HCT116 (cell line): ENCODE results near the gene APOBEC3F. TPM values are rescaled to one million over a fixed set of nuclear protein-coding genes. Genes with fewer than 3 reads are reported as not detected.

Experiments used
- ATAC-seq: fragments of 200-7000 bp; cut with Tn5 transposase; 2 replicates; pipeline ENCODE4 v1.9.1; 2020; ENCODE audit warnings: mild to moderate bottlenecking, moderate library complexity
- BruUV-seq: library from RNA; stranded (reverse); fragments of 400-500 nt; replicated peaks from 2 replicates; lab custom pipeline; 2021; lab: Mats Ljungman, UMichigan
- CTCF ChIA-PET: fragments of 300-600 bp; sonication (Branson Sonifier 250); formaldehyde crosslinking; loops from one replicate; lab custom pipeline; 2021; ENCODE audit warnings: antibody characterized with exemption; lab: Charles Lee
- POLR2A ChIA-PET: fragments of 300-600, 350-600 bp; sonication (Branson Sonifier 250); formaldehyde crosslinking; loops from one replicate; lab custom pipeline; 2021; ENCODE audit warnings: antibody characterized with exemption; lab: Charles Lee
- RAD21 ChIA-PET, 2 experiments: fragments of 300-600 bp; sonication (Branson Sonifier 250); formaldehyde crosslinking; loops; one replicate each; lab custom pipeline; 2023; ENCODE audit warnings: low total read pairs in 2 of 2; ENCODE audit not compliant: uncharacterized antibody in 2 of 2, unreplicated experiment in 2 of 2, low non-redundant PET in 1 of 2; lab: Charles Lee
- DNase-seq: peaks from one replicate; pipeline ENCODE4 v3.0.0-alpha.2; 2010; ENCODE audit warnings: low read depth, low spot score
- H2AFZ ChIP-seq: fragments of 200-600 bp; shearing (Covaris generic), sonication (generic); 2 replicates; pipeline ENCODE4 v1.6.1; 2017; ENCODE audit warnings: low read depth, mixed run types, mixed read lengths, antibody characterized with exemption, low read length; ENCODE audit not compliant: poor library complexity, severe bottlenecking
- H3K27ac ChIP-seq: 2 replicates; pipeline ENCODE4 v1.5.1; 2012; ENCODE audit warnings: low read depth, low read length
- H3K27me3 ChIP-seq: fragments of 200-600 bp; sonication (generic); 2 replicates; pipeline ENCODE4 v1.6.1; 2016; ENCODE audit warnings: mixed run types, low read length, mixed read lengths; ENCODE audit not compliant: insufficient read depth
- H3K36me3 ChIP-seq, 2 experiments: fragments of 200-500 bp in 1 of 2; fragments of 200-600 bp in 1 of 2; sonication (Bioruptor generic) in 1 of 2; sonication (generic) in 1 of 2; 2 replicates each; pipeline versions ENCODE4 v1.5.1 to v1.6.1; 2014 to 2016; ENCODE audit warnings: low read length in 2 of 2, inconsistent platforms in 1 of 2, mixed read lengths in 1 of 2, mixed run types in 1 of 2; ENCODE audit not compliant: insufficient read depth in 2 of 2, control insufficient read depth in 1 of 2
- H3K4me1 ChIP-seq, 2 experiments: fragments of 200-600 bp in 1 of 2; sonication (generic) in 1 of 2; 2 replicates each; pipeline versions ENCODE4 v1.5.1 to v1.6.1; 2012 to 2017; ENCODE audit warnings: low read length in 2 of 2, inconsistent platforms in 1 of 2, mild to moderate bottlenecking in 1 of 2, mixed read lengths in 1 of 2, mixed run types in 1 of 2, moderate library complexity in 1 of 2; ENCODE audit not compliant: insufficient read depth in 2 of 2, control insufficient read depth in 1 of 2
- H3K4me2 ChIP-seq: fragments of 200-600 bp; sonication (generic); 2 replicates; pipeline ENCODE4 v1.6.1; 2017; ENCODE audit warnings: mixed run types, low read length, mixed read lengths
- H3K4me3 ChIP-seq, 2 experiments: fragments of 200-600 bp in 1 of 2; sonication (generic) in 1 of 2; replicated peaks in 1 of 2; 2 replicates each; pipeline ENCODE4 v1.5.1; 2011 to 2016; ENCODE audit warnings: low read length in 2 of 2, control low read depth in 1 of 2, low read depth in 1 of 2, mild to moderate bottlenecking in 1 of 2, mixed read lengths in 1 of 2, mixed run types in 1 of 2
- H3K79me2 ChIP-seq: fragments of 200-600 bp; sonication (generic); 2 replicates; pipeline ENCODE4 v1.6.1; 2017; ENCODE audit warnings: mild to moderate bottlenecking, mixed run types, low read length, moderate library complexity, mixed read lengths; ENCODE audit not compliant: insufficient read depth
- H3K9ac ChIP-seq: fragments of 200-600 bp; sonication (generic); 2 replicates; pipeline ENCODE4 v1.6.1; 2016; ENCODE audit warnings: low read length, mixed read lengths
- H3K9me2 ChIP-seq: fragments of 200-600 bp; sonication (generic), shearing (Covaris generic); 2 replicates; pipeline ENCODE4 v1.6.1; 2017; ENCODE audit warnings: mixed run types, mild to moderate bottlenecking, moderate library complexity; ENCODE audit not compliant: insufficient read depth
- H3K9me3 ChIP-seq, 2 experiments: fragments of 200-500 bp in 1 of 2; fragments of 200-600 bp in 1 of 2; sonication (Bioruptor generic) in 1 of 2; sonication (generic) in 1 of 2; 2 replicates each; pipeline ENCODE4 v1.6.1; 2014 to 2017; ENCODE audit warnings: low read length in 2 of 2, mixed read lengths in 2 of 2, inconsistent platforms in 1 of 2, low read depth in 1 of 2, mild to moderate bottlenecking in 1 of 2, mixed run types in 1 of 2, moderate library complexity in 1 of 2; ENCODE audit not compliant: control insufficient read depth in 1 of 2, insufficient read depth in 1 of 2
- H4K20me1 ChIP-seq: fragments of 200-600 bp; sonication (generic), shearing (Covaris generic); 2 replicates; pipeline ENCODE4 v1.6.1; 2017; ENCODE audit warnings: mixed run types, mild to moderate bottlenecking, moderate library complexity; ENCODE audit not compliant: insufficient read depth
- CEBPB ChIP-seq: IDR thresholded peaks from 2 replicates; pipeline ENCODE4 v1.6.1; 2012; ENCODE audit warnings: low read depth
- CTCF ChIP-seq, 3 experiments: fragments of 200-600 bp in 1 of 3; sonication (generic) in 1 of 3; IDR thresholded peaks in 2 of 3; conservative IDR thresholded peaks in 1 of 3; 2 replicates each; pipeline ENCODE4 v1.5.1; 2012 to 2017; ENCODE audit warnings: low read depth in 2 of 3, low read length in 2 of 3, antibody characterized with exemption in 1 of 3, borderline replicate concordance in 1 of 3, control low read depth in 1 of 3, mild to moderate bottlenecking in 1 of 3, mixed read lengths in 1 of 3, mixed run types in 1 of 3, moderate library complexity in 1 of 3; ENCODE audit not compliant: insufficient read depth in 1 of 3
- EGR1 ChIP-seq: IDR thresholded peaks from 2 replicates; pipeline ENCODE4 v1.6.1; 2012; ENCODE audit warnings: low read depth
- ELF1 ChIP-seq: IDR thresholded peaks from 2 replicates; pipeline ENCODE4 v1.6.1; 2012; ENCODE audit warnings: low read depth, borderline replicate concordance
- EZH2phosphoT487 ChIP-seq: fragments of 200-600 bp; IDR thresholded peaks from 2 replicates; pipeline ENCODE4 v1.6.1; 2018; ENCODE audit warnings: antibody characterized with exemption, borderline replicate concordance
- FOSL1 ChIP-seq: IDR thresholded peaks from 2 replicates; pipeline ENCODE4 v1.6.1; 2012; ENCODE audit warnings: low read depth
- JUND ChIP-seq: IDR thresholded peaks from 2 replicates; pipeline ENCODE4 v1.6.1; 2012
- MAX ChIP-seq: IDR thresholded peaks from 2 replicates; pipeline ENCODE4 v1.6.1; 2012
- POLR2A ChIP-seq: IDR thresholded peaks from 2 replicates; pipeline ENCODE4 v1.7.0; 2011; ENCODE audit warnings: borderline replicate concordance; ENCODE audit not compliant: insufficient read depth, insufficient read length; ENCODE audit errors: extremely low read depth
- POLR2AphosphoS5 ChIP-seq: IDR thresholded peaks from 2 replicates; pipeline ENCODE4 v1.6.1; 2011; ENCODE audit warnings: mild to moderate bottlenecking, low read depth, low read length, moderate library complexity
- RAD21 ChIP-seq: IDR thresholded peaks from 2 replicates; pipeline ENCODE4 v1.6.1; 2012; ENCODE audit warnings: low read depth, mild to moderate bottlenecking
- REST ChIP-seq: IDR thresholded peaks from 2 replicates; pipeline ENCODE4 v1.6.1; 2012; ENCODE audit warnings: low read depth
- SIN3A ChIP-seq: IDR thresholded peaks from 2 replicates; pipeline ENCODE4 v1.6.1; 2012; ENCODE audit warnings: low read depth
- SP1 ChIP-seq: IDR thresholded peaks from 2 replicates; pipeline ENCODE4 v1.6.1; 2012; ENCODE audit warnings: low read depth
- TCF7L2 ChIP-seq: IDR thresholded peaks from 2 replicates; pipeline ENCODE4 v1.7.0; 2011; ENCODE audit warnings: borderline replicate concordance, inconsistent platforms; ENCODE audit not compliant: insufficient read depth, insufficient read length; ENCODE audit errors: extremely low read depth
- ZBTB33 ChIP-seq: IDR thresholded peaks from 2 replicates; pipeline ENCODE4 v1.6.1; 2011; ENCODE audit warnings: mild to moderate bottlenecking, low read length, moderate library complexity; ENCODE audit not compliant: insufficient replicate concordance; ENCODE audit errors: extremely low read depth
- ZFX ChIP-seq: fragments of 450-650 bp; IDR thresholded peaks from 2 replicates; pipeline ENCODE4 v1.6.1; 2017
- ZNF274 ChIP-seq: fragments of 200-500 bp; sonication (Bioruptor generic); IDR thresholded peaks from 2 replicates; pipeline ENCODE4 v1.6.1; 2014; ENCODE audit warnings: mild to moderate bottlenecking, low read depth, low read length, inconsistent platforms
- intact Hi-C: fragments of 100-400 bp; cut with micrococcal nuclease; formaldehyde crosslinking; loops from 2 replicates; pipeline ENCODE4 v1.10.0; 2022
- total RNA-seq: library from RNA; stranded (reverse); gene quantifications from one replicate; pipeline ENCODE4 v1.2.1, GENCODE V29; 2021; ENCODE audit not compliant: unreplicated experiment

Gene APOBEC3F
- total RNA-seq, 1 experiment from 2014 or later, result 11.1 TPM

- Histone ChIP-seq H3K79me2 (no peaks in the 10 kb centered on the region), H3K27me3 (no peaks in the 10 kb centered on the region), H3K27ac (no peak overlapping the region), H3K9me3 (no peaks in the 10 kb centered on the region), H4K20me1 (no peaks in the 10 kb centered on the region), H3K9ac (no peak overlapping the region), H2AFZ (no peak overlapping the region), H3K4me3 (no peak overlapping the region), H3K36me3 (no peaks in the 10 kb centered on the region), H3K9me2 (no peaks in the 10 kb centered on the region), H3K4me1 (no peaks in the 10 kb centered on the region), H3K4me2 (no peak overlapping the region)
- intact Hi-C loops, result no loop called here
- ChIA-PET CTCF (no interaction called here), POLR2A (no interaction called here), RAD21 (no interaction called here)
- BruUV-seq, result no TSS peak
- ATAC-seq, result no peak
- no peak for DNase-seq
- TF ChIP-seq ZNF274 (no peak), FOSL1 (no peak), ZBTB33 (no peak), REST (no peak), EGR1 (no peak), POLR2AphosphoS5 (no peak), POLR2A (no peak), CTCF (IDR thresholded peaks at IDR 0.05 in 2 of 3, conservative IDR thresholded peaks at IDR 0.05 in 1 of 3; ENCODE audit: borderline replicate concordance in 1 of 3, insufficient read depth in 1 of 3, low read depth in 2 of 3, low read length in 2 of 3) (no peak), MAX (no peak), RAD21 (no peak), CEBPB (no peak), SP1 (no peak), EZH2phosphoT487 (no peak), ZFX (no peak), SIN3A (no peak), ELF1 (no peak), JUND (no peak), TCF7L2 (no peak)
- TF ChIP-seq, all 23 proteins: peak for 0
Measured at GRCh38 chr22:38996105-38996504, 44.6 kb upstream of the APOBEC3F start.
